Muscle layer of colon (tissue), 2 donors: ENCODE data around the gene CCDC15.

ENCODE experiments used
- H3K27ac ChIP-seq: one replicate; pipeline ENCODE4 v1.7.0; 2013; ENCODE audit warnings: low read depth, mild to moderate bottlenecking, low read length, moderate library complexity
- H3K27me3 ChIP-seq, 2 donors: one replicate each; pipeline ENCODE4 v1.7.0; 2013; ENCODE audit warnings: low read length in 2 of 2, mild to moderate bottlenecking in 2 of 2; ENCODE audit not compliant: insufficient read depth in 2 of 2, control insufficient read depth in 1 of 2
- H3K36me3 ChIP-seq: one replicate; pipeline ENCODE4 v1.7.0; 2013; ENCODE audit warnings: mild to moderate bottlenecking, low read length; ENCODE audit not compliant: insufficient read depth
- H3K4me1 ChIP-seq: one replicate; pipeline ENCODE4 v1.7.0; 2013; ENCODE audit warnings: mild to moderate bottlenecking, low read length; ENCODE audit not compliant: insufficient read depth
- H3K4me3 ChIP-seq, 2 donors: one replicate each; pipeline ENCODE4 v1.7.0; 2013; ENCODE audit warnings: low read length in 2 of 2, low read depth in 1 of 2, mild to moderate bottlenecking in 1 of 2, moderate library complexity in 1 of 2
- H3K9ac ChIP-seq: one replicate; pipeline ENCODE4 v1.7.0; 2013; ENCODE audit warnings: low read length
- H3K9me3 ChIP-seq: one replicate; pipeline ENCODE4 v1.7.0; 2013; ENCODE audit warnings: mild to moderate bottlenecking, low read length
- donor health status: abdominal sarcoma.
- donor health status: Adenocarcinoma of cecum.

Gene CCDC15

DNA sequence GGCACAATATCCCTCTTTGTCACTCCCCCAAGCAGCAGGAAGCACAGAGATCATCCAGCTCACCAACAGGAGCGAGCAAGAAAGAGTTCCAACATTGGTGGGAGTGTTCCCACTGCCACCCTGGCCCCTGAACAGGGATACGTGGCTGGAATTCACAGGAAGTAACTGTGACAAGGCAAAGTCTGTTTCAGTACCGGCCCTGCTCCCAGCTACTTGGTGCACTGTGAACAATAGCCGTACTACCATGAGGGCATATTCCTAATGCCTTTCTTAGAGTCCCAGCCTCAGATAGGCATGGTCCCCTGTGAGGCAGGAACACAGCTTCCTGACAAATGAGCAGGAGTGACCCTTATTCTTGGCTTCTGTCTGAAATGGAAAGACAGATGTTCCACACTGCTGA is 107.3 kb downstream of the CCDC15 start:
- peaks cover 0 to 5% of the 10 kb centered on the region in 2 donors for H3K27me3 ChIP-seq
- H3K27ac ChIP-seq, result no peak overlapping the region
- H3K9ac ChIP-seq, result no peak overlapping the region
- no peaks in the 10 kb centered on the region for H3K9me3 ChIP-seq
- peaks cover 6% of the 10 kb centered on the region for H3K4me1 ChIP-seq
- H3K4me3 ChIP-seq, result no peak overlapping the region
- no peaks in the 10 kb centered on the region for H3K36me3 ChIP-seq

DNA sequence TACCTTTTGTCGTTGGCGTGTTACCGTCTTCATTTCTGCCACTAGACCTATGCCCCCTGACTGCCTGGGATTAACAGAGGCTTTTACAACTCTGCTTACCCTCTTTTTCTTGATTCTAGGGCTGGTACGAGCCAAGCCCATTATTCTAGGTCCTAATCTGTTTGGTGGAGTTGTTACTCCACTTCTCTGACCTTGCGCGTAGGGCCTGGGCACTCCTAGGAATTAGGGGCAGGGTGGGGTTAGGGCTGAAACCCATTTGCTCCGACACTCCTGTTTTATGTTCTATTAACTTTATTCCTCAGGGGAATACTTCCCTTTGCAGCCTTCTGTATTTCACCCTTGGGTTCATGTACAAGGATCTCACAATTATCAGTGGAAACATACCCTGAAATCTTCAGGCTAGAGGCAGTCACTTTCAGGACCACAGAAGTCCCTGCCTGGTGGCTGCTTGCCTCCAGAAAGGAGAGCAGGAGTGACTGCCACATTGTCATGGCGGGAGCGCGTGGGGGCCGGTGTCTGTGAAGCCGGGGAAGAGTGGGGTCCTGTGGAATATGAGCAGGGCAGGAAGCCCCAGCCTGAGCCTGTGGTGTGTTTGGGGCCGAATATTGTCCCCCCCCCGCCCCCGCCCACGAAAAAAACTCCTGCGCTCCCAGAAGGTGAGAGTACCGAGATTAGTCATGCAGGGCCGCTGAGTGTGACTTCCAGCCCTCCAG is 108.4 kb downstream of the CCDC15 start:
- peaks cover 0 to 5% of the 10 kb centered on the region in 2 donors for H3K27me3 ChIP-seq
- peak overlapping the region; percentile 29 for H3K27ac ChIP-seq
- H3K4me3 ChIP-seq, result peak overlapping the region; percentile 63 to 70

DNA sequence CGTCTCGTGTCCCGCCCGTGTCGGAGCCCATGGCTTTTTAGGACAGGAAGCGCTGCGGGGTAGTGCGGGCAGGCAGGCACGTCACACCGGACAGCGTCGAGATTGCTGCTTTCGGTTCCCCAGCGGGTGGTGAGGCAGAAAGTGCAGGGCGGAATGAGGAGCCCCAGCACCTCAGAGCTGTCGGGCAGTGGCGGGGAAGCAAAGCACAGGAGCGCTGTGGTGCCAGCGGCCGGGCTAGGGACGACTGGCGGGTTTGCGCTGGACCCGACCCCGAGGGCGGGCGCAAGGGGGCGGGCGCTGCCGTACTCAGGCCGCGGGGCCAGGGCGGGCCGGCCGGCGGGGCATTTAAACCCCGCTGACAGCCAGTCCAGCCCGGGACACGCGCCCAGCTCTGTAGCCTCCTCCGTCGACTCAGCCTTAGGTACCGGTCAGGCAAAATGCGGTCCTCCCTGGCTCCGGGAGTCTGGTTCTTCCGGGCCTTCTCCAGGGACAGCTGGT is 109.0 kb downstream of the CCDC15 start, which contains the start of gene SLC37A2:
TSS of gene SLC37A2 (plus strand) at position 375 of the 498 bp plus-strand sequence. CDS start at position 438, 63 bp downstream.
- Histone ChIP-seq H3K9ac (no peak within 1 kb of the TSS), H3K36me3 (no peaks in the 10 kb centered on the region), H3K4me1 (peaks cover 6% of the 10 kb centered on the region), H3K9me3 (no peaks in the 10 kb centered on the region), H3K4me3 (peak within 1 kb of the TSS; percentile 63 to 70), H3K27ac (peak within 1 kb of the TSS; percentile 29), H3K27me3 (peaks cover 0 to 5% of the 10 kb centered on the region in 2 donors)

More for the DNA sequence above, 108.4 kb downstream of the CCDC15 start:
- peaks cover 6% of the 10 kb centered on the region for H3K4me1 ChIP-seq
- no peaks in the 10 kb centered on the region for H3K9me3 ChIP-seq
- no peaks in the 10 kb centered on the region for H3K36me3 ChIP-seq
- H3K9ac ChIP-seq, result no peak overlapping the region

DNA sequence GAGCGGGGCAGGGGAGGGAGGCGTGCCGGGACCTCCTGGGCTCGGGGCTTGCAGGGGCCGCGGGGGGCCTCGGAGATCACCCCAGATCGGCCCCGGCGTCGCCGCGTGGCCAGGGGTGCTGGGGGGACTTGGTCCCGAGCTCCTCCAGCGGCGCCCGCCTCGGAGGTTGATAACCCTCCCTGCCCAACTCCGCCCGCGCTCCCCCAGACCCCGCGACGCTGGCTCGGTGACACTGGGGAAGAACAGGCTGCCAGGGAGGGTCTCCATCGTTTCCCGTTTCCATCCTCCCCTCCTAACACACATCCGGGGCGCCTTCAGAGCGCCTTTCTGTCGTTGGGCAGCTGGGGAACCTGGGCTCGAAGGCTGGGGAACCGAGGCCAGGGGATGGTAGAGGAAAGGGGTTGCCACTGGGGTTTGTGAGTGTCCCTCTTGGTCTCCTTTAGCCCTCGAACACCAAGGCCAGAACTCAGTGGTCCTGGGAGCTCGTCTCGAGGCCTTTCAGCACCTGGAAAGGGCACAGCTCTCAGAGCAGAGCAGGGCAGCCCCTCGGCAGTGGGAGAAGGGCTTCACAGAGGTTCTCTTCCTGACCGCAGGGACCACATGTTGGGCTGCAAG is 109.5 kb downstream of the CCDC15 start:
- no peak overlapping the region for H3K27ac ChIP-seq
- H3K9ac ChIP-seq, result no peak overlapping the region
- H3K4me1 ChIP-seq, result peaks cover 6% of the 10 kb centered on the region

DNA sequence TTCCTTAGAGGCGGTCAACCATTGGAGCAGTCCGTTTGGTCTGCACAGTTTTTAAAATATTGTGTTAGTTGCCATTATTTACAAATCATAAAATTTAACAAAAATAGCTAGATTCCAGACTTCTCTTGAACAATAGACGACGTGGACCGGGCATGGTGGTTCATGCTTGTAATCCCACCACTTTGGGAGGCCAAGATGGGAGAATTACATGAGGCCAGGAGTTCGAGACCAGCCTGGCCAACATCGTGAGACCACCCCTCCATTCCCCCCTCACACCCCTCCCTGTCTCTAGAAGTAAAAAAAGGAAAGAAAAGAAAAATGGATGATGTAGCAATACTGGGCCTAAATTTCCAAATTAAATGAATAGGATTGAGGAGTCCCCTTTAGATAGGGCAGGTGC is 110.1 kb downstream of the CCDC15 start:
- Histone ChIP-seq H3K36me3 (no peaks in the 10 kb centered on the region), H3K27ac (no peak overlapping the region), H3K9ac (no peak overlapping the region), H3K4me1 (peaks cover 6% of the 10 kb centered on the region), H3K4me3 (peak overlapping the region in 1 of 2 donors; percentile 70), H3K27me3 (peaks cover 0 to 5% of the 10 kb centered on the region in 2 donors), H3K9me3 (no peaks in the 10 kb centered on the region)

More for the DNA sequence above, 109.5 kb downstream of the CCDC15 start:
- peaks cover 0 to 5% of the 10 kb centered on the region in 2 donors for H3K27me3 ChIP-seq
- H3K36me3 ChIP-seq, result no peaks in the 10 kb centered on the region
- peak overlapping the region; percentile 63 to 70 for H3K4me3 ChIP-seq
- no peaks in the 10 kb centered on the region for H3K9me3 ChIP-seq

DNA sequence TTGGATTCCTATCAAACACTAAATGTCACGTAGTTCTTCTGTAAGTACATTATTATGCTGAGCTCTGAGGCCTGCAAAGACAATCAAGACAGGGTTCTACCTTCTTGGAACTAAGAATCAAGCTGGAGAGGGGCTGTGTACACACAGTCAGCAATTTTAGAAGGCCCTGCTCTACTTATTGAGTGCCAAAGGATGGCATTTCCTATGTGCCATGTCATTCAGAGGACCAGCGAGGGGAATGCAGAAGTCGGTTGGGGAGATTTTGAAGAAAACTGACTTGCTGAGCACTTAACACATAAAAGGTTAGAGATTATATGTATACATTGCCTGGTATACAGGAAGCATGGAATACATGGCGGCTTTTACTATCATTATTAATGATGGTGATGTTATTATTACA is 114.4 kb downstream of the CCDC15 start:
- H3K9ac ChIP-seq, result no peak overlapping the region
- H3K9me3 ChIP-seq, result no peaks in the 10 kb centered on the region
- no peak overlapping the region for H3K4me3 ChIP-seq
- peaks cover 6% of the 10 kb centered on the region for H3K4me1 ChIP-seq
- no peak overlapping the region for H3K27ac ChIP-seq
- no peaks in the 10 kb centered on the region for H3K36me3 ChIP-seq
- H3K27me3 ChIP-seq, result peaks cover 0 to 5% of the 10 kb centered on the region in 2 donors

DNA sequence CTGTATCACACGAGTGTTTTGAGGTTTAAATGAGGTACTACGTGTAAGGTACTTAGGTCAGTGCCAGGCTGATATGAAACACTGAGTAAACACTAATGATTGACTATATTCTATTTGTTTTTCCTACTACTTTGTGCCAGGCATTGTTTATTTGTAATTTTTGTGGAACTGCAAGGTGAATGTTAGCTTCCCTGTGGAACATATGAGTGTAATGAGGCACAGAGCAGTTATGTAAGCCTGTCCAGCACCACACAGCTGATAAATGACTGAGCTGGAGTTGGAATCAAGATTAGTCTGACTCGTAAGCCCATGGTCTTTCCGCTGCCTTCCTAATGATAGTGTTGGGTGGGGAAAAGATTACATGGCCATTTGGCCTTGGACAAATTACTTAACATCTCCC is 115.0 kb downstream of the CCDC15 start:
- Histone ChIP-seq H3K27ac (no peak overlapping the region), H3K36me3 (no peaks in the 10 kb centered on the region), H3K27me3 (peaks cover 0 to 5% of the 10 kb centered on the region in 2 donors), H3K4me3 (no peak overlapping the region), H3K4me1 (peaks cover under 1% of the 10 kb centered on the region), H3K9me3 (no peaks in the 10 kb centered on the region), H3K9ac (no peak overlapping the region)

DNA sequence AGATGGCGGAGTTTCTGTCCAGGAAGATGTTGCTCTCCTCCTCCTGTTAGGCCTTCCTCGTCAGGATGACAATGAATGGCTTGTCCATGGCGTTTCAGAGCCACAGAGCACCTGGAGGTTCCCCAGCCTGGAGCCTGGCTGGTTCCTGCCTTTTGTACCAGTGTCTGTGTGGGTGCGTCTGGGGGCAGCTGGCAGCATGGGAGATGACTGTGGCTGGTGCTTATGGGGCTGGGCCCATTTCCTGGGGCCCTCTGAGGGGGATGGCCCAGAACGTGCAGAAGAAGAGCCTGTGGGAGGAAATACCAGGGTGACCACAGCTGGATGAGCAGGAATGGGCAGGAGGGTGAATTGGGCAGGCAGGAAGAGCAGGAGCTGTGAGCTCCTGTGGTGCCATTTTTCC is 115.8 kb downstream of the CCDC15 start:
- Histone ChIP-seq H3K4me3 (no peak overlapping the region), H3K27me3 (peaks cover 0 to 5% of the 10 kb centered on the region in 2 donors), H3K27ac (no peak overlapping the region), H3K36me3 (no peaks in the 10 kb centered on the region), H3K9ac (no peak overlapping the region), H3K9me3 (no peaks in the 10 kb centered on the region), H3K4me1 (no peaks in the 10 kb centered on the region)

DNA sequence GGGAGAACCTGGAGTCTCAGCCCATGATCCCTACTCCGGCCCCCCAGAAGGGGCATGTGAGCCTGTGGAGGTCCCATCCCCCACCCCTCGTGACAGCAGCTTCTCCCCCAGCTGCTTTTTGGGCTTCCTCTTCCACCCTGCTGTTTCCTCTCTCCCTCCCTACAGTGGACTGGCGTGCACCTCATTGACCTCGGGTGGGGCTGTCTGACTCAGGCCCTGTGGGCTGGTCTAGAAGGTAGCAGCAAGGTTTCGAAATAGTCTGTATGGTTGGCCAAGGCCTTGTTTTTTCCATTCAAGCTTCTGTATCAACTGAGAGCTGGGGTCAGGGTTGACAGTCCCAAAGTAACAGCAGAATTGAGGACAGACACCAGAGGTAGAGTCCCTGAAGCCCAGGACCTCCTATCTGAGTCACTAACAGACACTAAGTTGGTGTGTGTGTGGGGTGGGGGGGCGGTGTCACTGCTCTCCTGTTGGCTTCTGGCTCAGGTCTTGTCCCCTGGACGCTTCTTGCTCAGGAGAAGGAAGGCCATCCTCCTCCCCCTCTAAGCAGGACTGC is 116.8 kb downstream of the CCDC15 start:
- H3K4me3 ChIP-seq, result no peak overlapping the region
- no peaks in the 10 kb centered on the region for H3K9me3 ChIP-seq
- no peaks in the 10 kb centered on the region for H3K36me3 ChIP-seq
- H3K4me1 ChIP-seq, result no peaks in the 10 kb centered on the region
- no peak overlapping the region for H3K9ac ChIP-seq
- no peaks in the 10 kb centered on the region for H3K27me3 ChIP-seq
- H3K27ac ChIP-seq, result no peak overlapping the region

DNA sequence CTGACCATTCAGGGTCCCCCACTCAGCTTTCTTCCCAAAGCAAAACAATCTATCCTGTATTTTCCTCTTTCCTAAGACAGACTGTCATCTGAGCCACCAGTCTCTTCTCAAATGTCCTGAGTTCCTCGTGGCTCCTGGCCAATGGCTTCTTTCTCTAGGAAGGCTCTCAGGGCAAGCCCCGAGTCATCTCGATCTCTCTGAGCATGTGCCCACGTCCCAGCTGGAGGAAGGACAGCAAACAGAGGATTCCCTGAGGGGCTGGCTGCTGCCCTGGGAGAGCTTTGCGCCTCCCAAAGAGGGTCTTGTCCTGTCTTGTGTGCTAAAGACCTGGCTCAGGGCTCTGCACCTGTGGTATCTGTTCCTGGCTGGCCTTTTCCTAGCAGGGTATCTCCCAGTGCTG is 117.4 kb downstream of the CCDC15 start:
- Histone ChIP-seq H3K4me1 (no peaks in the 10 kb centered on the region), H3K27me3 (no peaks in the 10 kb centered on the region), H3K27ac (no peak overlapping the region)

DNA sequence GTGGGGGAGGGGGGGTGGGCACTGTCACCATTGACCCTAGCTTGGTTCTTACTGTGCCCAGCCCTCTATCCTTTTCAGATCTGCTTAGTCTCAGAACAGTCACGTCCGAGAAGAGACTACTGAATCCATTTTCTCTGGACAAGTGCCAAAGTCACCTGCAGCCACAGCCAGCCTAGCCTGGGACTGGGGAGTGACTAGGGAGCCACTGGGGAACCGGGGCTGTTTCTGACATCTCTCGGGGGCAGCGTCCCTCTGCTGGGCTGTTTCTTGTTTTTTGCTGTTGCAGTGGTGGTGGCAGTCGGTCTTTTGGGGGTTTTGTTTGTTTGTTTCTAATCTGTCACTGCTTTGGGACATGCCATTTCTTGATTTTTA is 117.8 kb downstream of the CCDC15 start:
- Histone ChIP-seq H3K27me3 (no peaks in the 10 kb centered on the region), H3K9me3 (no peaks in the 10 kb centered on the region), H3K36me3 (no peaks in the 10 kb centered on the region), H3K4me1 (no peaks in the 10 kb centered on the region), H3K4me3 (no peak overlapping the region), H3K9ac (no peak overlapping the region), H3K27ac (no peak overlapping the region)

More for the DNA sequence above, 117.4 kb downstream of the CCDC15 start:
- Histone ChIP-seq H3K4me3 (no peak overlapping the region), H3K9me3 (no peaks in the 10 kb centered on the region), H3K9ac (no peak overlapping the region), H3K36me3 (no peaks in the 10 kb centered on the region)
